A549 (cell line): Measurements from ENCODE around the gene TOMM40L. TPM values are rescaled to one million over a fixed set of nuclear protein-coding genes. Genes with fewer than 3 reads are reported as not detected.

Experiments used
- ATAC-seq, 2 experiments: fragments of 200-7000 bp in 1 of 2; fragments of >200 bp in 1 of 2; cut with Nextera tagmentation in 1 of 2; cut with Tn5 transposase in 1 of 2; 3 replicates each; pipeline versions ENCODE4 v1.8.0 to v1.9.1; 2018 to 2020; ENCODE audit warnings: mild to moderate bottlenecking in 1 of 2, moderate library complexity in 1 of 2
- CTCF ChIA-PET: fragments of 300-600 bp; sonication (Branson Sonifier 250); formaldehyde crosslinking; extraction: SDS; loops from one replicate; lab custom pipeline; 2021; ENCODE audit warnings: antibody characterized with exemption, inconsistent platforms; lab: Yijun Ruan, JAX
- POLR2A ChIA-PET: fragments of 350-600 bp; formaldehyde crosslinking; extraction: SDS; loops from one replicate; lab custom pipeline; 2021; ENCODE audit warnings: antibody characterized with exemption, inconsistent platforms; lab: Yijun Ruan, JAX
- DNase-seq, 2 experiments: peaks; one replicate each; pipeline versions ENCODE4 v3.0.0 to v3.0.0-alpha.2; 2011 to 2016; ENCODE audit warnings: low read depth in 1 of 2, low spot score in 1 of 2
- FAIRE-seq: peaks from 2 replicates; lab custom pipeline; 2011; peaks lifted over from hg19 to GRCh38; lab: Jason Lieb, UNC
- H3K27ac ChIP-seq, 2 experiments: fragments of >200 bp; sonication (Bioruptor Twin); formaldehyde crosslinking; 3 replicates each; pipeline ENCODE4 v1.5.1; 2016 to 2017
- H3K4me1 ChIP-seq: fragments of >200 bp; sonication (Bioruptor Twin); formaldehyde crosslinking; 3 replicates; pipeline ENCODE4 v1.6.1; 2016
- H3K4me2 ChIP-seq: fragments of >200 bp; sonication (Bioruptor Twin); formaldehyde crosslinking; 3 replicates; pipeline ENCODE4 v1.6.1; 2016
- H3K4me3 ChIP-seq: fragments of >200 bp; sonication (Bioruptor Twin); formaldehyde crosslinking; 3 replicates; pipeline ENCODE4 v1.5.1; 2016
- H3K9me3 ChIP-seq: fragments of >200 bp; sonication (Bioruptor Twin); formaldehyde crosslinking; 3 replicates; pipeline ENCODE4 v1.6.1; 2016
- CEBPB ChIP-seq, 2 experiments: fragments of >200 bp in 1 of 2; sonication (Bioruptor Twin) in 1 of 2; formaldehyde crosslinking in 1 of 2; IDR thresholded peaks; 2 replicates each; pipeline ENCODE4 v1.6.1; 2012 to 2016
- CHD2 ChIP-seq: fragments of 150-350 bp; IDR thresholded peaks from 2 replicates; pipeline ENCODE4 v1.6.1; 2014; ENCODE audit warnings: low read length; ENCODE audit not compliant: partially characterized antibody
- CHD4 ChIP-seq: fragments of 200-600 bp; sonication (generic); IDR thresholded peaks from 2 replicates; pipeline ENCODE4 v1.6.1; 2016; ENCODE audit warnings: antibody characterized with exemption, mild to moderate bottlenecking, borderline replicate concordance
- EHF ChIP-seq: fragments of 250-450 bp; sonication (Bioruptor Pico); IDR thresholded peaks from 2 replicates; pipeline ENCODE4 v1.5.0; 2020; ENCODE audit warnings: mild to moderate bottlenecking
- EHMT2 ChIP-seq: fragments of 200-600 bp; sonication (generic); IDR thresholded peaks from 2 replicates; pipeline ENCODE4 v1.6.1; 2016; ENCODE audit warnings: antibody characterized with exemption, low read depth, mild to moderate bottlenecking, moderate library complexity
- EP300 ChIP-seq, 2 experiments: fragments of >200 bp; sonication (Bioruptor Twin); formaldehyde crosslinking; IDR thresholded peaks; 2 replicates in 1 of 2; 3 replicates in 1 of 2; pipeline ENCODE4 v1.6.1; 2016 to 2017
- FOSB ChIP-seq: fragments of 250-450 bp; sonication (Bioruptor Pico); IDR thresholded peaks from 2 replicates; pipeline ENCODE4 v1.5.0; 2020; ENCODE audit warnings: mild to moderate bottlenecking, moderate library complexity
- FOXS1 ChIP-seq: fragments of 250-450 bp; sonication (Bioruptor Pico); IDR thresholded peaks from 2 replicates; pipeline ENCODE4 v1.5.0; 2020; ENCODE audit warnings: mild to moderate bottlenecking, moderate library complexity
- HDAC2 ChIP-seq: fragments of 200-600 bp; sonication (generic); IDR thresholded peaks from 2 replicates; pipeline ENCODE4 v1.6.1; 2016
- HOXB5 ChIP-seq: fragments of 250-450 bp; sonication (Bioruptor Pico); IDR thresholded peaks from 2 replicates; pipeline ENCODE4 v1.5.0; 2020; ENCODE audit warnings: mild to moderate bottlenecking, moderate library complexity
- JUN ChIP-seq, 2 experiments: fragments of >200 bp; sonication (Bioruptor Twin); formaldehyde crosslinking; IDR thresholded peaks; 2 replicates in 1 of 2; 3 replicates in 1 of 2; pipeline ENCODE4 v1.6.1; 2016 to 2017
- JUNB ChIP-seq: fragments of >200 bp; sonication (Bioruptor Twin); formaldehyde crosslinking; IDR thresholded peaks from 2 replicates; pipeline ENCODE4 v1.6.1; 2016
- KDM5A ChIP-seq: fragments of 200-600 bp; sonication (generic); IDR thresholded peaks from 2 replicates; pipeline ENCODE4 v1.6.1; 2016; ENCODE audit warnings: antibody characterized with exemption, mild to moderate bottlenecking
- MAX ChIP-seq: IDR thresholded peaks from 2 replicates; pipeline ENCODE4 v1.6.1; 2012
- MAZ ChIP-seq: fragments of 150-350 bp; IDR thresholded peaks from 2 replicates; pipeline ENCODE4 v1.6.1; 2014; ENCODE audit warnings: antibody characterized with exemption, low read depth, low read length, borderline replicate concordance
- NPAS2 ChIP-seq: fragments of 250-450 bp; sonication (Bioruptor Pico); IDR thresholded peaks from 2 replicates; pipeline ENCODE4 v1.8.0; 2022; ENCODE audit warnings: mild to moderate bottlenecking, moderate library complexity, borderline replicate concordance
- PBX3 ChIP-seq: IDR thresholded peaks from 2 replicates; pipeline ENCODE4 v1.6.1; 2012
- PHF8 ChIP-seq: fragments of 200-600 bp; sonication (generic); IDR thresholded peaks from 2 replicates; pipeline ENCODE4 v1.6.1; 2016; ENCODE audit warnings: low read depth, mild to moderate bottlenecking, antibody characterized with exemption, moderate library complexity, borderline replicate concordance
- POLR2AphosphoS2 ChIP-seq: conservative IDR thresholded peaks from 2 replicates; pipeline ENCODE4 v1.6.1; 2012; ENCODE audit warnings: low read length, improper control_type of control experiment, inconsistent platforms
- SREBF2 ChIP-seq: fragments of 450-650 bp; IDR thresholded peaks from 2 replicates; pipeline ENCODE4 v1.6.1; 2014; ENCODE audit warnings: mild to moderate bottlenecking, moderate library complexity
- USF2 ChIP-seq: fragments of 450-650 bp; IDR thresholded peaks from 2 replicates; pipeline ENCODE4 v1.6.1; 2014; ENCODE audit warnings: antibody characterized with exemption
- ZC3H11A ChIP-seq: fragments of 450-650 bp; IDR thresholded peaks from 2 replicates; pipeline ENCODE4 v1.6.1; 2014; ENCODE audit warnings: antibody characterized with exemption, mild to moderate bottlenecking
- WGBS: methylation state at CpG from one replicate; pipeline ENCODE4 v1.1.6; 2017; ENCODE audit errors: missing lambda C conversion rate; 5-methylcytosine and 5-hydroxymethylcytosine counted together
- polyA plus RNA-seq, 4 experiments: library from polyadenylated mRNA; depleted of rRNA in 3 of 4; stranded (reverse); fragments of >200 nt; fragmentation: RNase III in 1 of 4; extraction: RNeasy Plus Mini Kit Qiagen cat#74134 plus additional on column Dnase treatment in 1 of 4; gene quantifications; 2 replicates in 3 of 4; 3 replicates in 1 of 4; pipeline ENCODE4 v1.2.3, GENCODE V29; 2011 to 2017
- TF ChIP-seq, protein P1 (sequence below): fragments of >200 bp; sonication (Bioruptor Twin); formaldehyde crosslinking; IDR thresholded peaks from 3 replicates; pipeline ENCODE4 v1.5.1; 2016
- TF ChIP-seq, protein P2 (sequence below): fragments of 250-450 bp; sonication (Bioruptor Pico); IDR thresholded peaks from 2 replicates; pipeline ENCODE4 v1.5.0; 2021; ENCODE audit warnings: mild to moderate bottlenecking, moderate library complexity, borderline replicate concordance
- TF ChIP-seq, protein P3 (sequence below): fragments of >200 bp; sonication (Bioruptor Twin); formaldehyde crosslinking; IDR thresholded peaks from 3 replicates; pipeline ENCODE4 v1.6.1; 2016
- TF ChIP-seq, protein P4 (sequence below): IDR thresholded peaks from 2 replicates; pipeline ENCODE4 v1.6.1; 2012; ENCODE audit warnings: low read depth, borderline replicate concordance

The TOMM40L gene
- polyA plus RNA-seq, 2 of the 4 experiments (the other 2 are of a cell fraction): 6.3 to 10.2 TPM

- FAIRE-seq (no peak), ATAC-seq (peak; percentile 27 to 41; a peak in 4 of 6 replicates), DNase-seq (no peak)
- Histone ChIP-seq H3K27ac (peak overlapping the region; percentile 83 to 91), H3K9me3 (no peaks in the 10 kb centered on the region), H3K4me3 (peak overlapping the region; percentile 63), H3K4me2 (peak overlapping the region; percentile 93), H3K4me1 (peaks cover 11% of the 10 kb centered on the region; the same call in 2 of the 3 replicates)
- ChIA-PET POLR2A (interaction anchor here (0.8 to 2.2 kb wide), 6 partner anchors 10 to 49 kb away, joined by 3 to 25 read pairs (median 4); partner anchors contain the start of genes DEDD, PPOX, TOMM40L and UFC1), CTCF (interaction anchor here (0.6 to 2.2 kb wide), 7 partner anchors 9 to 206 kb away, joined by 3 to 16 read pairs (median 4); partner anchors contain the start of gene PPOX)
- WGBS: 27% methylated on average over 12 of the region's 17 CpGs
- TF ChIP-seq EHMT2: no peak
- no peak for TF ChIP-seq FOSB (CRISPR knock-in tag)
- TF ChIP-seq JUN (IDR thresholded peaks at IDR 0.05): no peak
- no peak for TF ChIP-seq USF2
- TF ChIP-seq, protein P1, sequence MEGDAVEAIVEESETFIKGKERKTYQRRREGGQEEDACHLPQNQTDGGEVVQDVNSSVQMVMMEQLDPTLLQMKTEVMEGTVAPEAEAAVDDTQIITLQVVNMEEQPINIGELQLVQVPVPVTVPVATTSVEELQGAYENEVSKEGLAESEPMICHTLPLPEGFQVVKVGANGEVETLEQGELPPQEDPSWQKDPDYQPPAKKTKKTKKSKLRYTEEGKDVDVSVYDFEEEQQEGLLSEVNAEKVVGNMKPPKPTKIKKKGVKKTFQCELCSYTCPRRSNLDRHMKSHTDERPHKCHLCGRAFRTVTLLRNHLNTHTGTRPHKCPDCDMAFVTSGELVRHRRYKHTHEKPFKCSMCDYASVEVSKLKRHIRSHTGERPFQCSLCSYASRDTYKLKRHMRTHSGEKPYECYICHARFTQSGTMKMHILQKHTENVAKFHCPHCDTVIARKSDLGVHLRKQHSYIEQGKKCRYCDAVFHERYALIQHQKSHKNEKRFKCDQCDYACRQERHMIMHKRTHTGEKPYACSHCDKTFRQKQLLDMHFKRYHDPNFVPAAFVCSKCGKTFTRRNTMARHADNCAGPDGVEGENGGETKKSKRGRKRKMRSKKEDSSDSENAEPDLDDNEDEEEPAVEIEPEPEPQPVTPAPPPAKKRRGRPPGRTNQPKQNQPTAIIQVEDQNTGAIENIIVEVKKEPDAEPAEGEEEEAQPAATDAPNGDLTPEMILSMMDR: no peak
- TF ChIP-seq CHD2: no peak
- no peak for TF ChIP-seq SREBF2
- no peak for TF ChIP-seq CEBPB (IDR thresholded peaks at IDR 0.05)
- no peak for TF ChIP-seq POLR2AphosphoS2
- TF ChIP-seq FOXS1: no peak
- no peak for TF ChIP-seq ZC3H11A
- TF ChIP-seq EP300 (IDR thresholded peaks at IDR 0.05): no peak
- TF ChIP-seq PBX3: no peak
These were observed 49.3 kb upstream of the TOMM40L start for GRCh38 chr1:161176468-161177111.

DNA sequence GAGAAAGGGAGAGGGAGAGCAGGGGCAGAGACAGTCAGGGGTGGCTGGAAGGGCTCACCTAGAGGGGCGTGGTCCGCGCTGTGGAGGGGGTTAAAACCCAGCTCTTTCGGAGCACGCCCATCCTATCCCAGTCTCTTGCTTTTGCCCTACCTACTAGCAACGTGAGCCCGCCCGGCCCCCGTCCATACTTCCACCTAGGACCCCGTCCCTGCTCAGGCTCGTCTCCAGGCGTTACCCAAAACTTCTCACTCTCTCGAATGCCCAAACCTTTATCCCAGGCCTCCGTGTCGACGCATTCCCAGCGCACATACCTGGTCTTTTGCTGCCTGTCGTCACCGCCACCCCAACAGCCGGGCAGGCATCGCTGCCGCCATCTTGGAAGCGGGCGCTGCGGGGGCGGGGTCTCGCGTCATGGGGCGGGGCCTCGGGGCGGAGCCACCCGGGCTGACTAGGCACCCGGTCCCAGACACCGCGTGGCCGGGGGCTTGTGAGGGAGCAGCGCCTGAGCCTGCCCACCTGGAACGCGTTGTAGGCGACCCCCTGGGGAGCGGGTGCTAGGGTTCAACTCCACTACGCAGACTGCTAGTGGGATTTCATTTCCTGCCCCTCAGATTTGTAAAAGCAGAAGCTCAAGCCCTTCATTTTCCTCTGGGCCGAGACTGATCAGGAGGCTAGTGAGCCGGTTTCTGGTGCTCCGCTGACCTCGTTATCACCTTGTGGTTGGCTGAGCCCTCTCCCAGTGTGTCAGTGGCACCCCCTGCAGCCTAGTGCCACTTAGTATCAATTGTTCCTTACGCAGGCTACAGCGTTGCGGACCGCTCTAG lies 48.5 kb upstream of the TOMM40L start, which contains the start of gene B4GALT3:
Gene B4GALT3 (minus strand): TSS at position 396 of the 824 bp plus-strand sequence. CDS start 1,447 bp downstream, outside the sequence.
- WGBS: 15% methylated on average over 29 of the region's 50 CpGs
- ATAC-seq: peak; percentile 91 to 96
- peak; percentile 81 to 93 for DNase-seq
- TF ChIP-seq, protein P2, sequence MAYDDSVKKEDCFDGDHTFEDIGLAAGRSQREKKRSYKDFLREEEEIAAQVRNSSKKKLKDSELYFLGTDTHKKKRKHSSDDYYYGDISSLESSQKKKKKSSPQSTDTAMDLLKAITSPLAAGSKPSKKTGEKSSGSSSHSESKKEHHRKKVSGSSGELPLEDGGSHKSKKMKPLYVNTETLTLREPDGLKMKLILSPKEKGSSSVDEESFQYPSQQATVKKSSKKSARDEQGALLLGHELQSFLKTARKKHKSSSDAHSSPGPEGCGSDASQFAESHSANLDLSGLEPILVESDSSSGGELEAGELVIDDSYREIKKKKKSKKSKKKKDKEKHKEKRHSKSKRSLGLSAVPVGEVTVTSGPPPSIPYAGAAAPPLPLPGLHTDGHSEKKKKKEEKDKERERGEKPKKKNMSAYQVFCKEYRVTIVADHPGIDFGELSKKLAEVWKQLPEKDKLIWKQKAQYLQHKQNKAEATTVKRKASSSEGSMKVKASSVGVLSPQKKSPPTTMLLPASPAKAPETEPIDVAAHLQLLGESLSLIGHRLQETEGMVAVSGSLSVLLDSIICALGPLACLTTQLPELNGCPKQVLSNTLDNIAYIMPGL (CRISPR knock-in tag): no peak
- TF ChIP-seq JUNB: no peak
- 0 out of 2 replicates have a peak, but pooled peaks have one; percentile 40 for TF ChIP-seq EHF (CRISPR knock-in tag)
- TF ChIP-seq PHF8: peak; percentile 87
- TF ChIP-seq, protein P3, sequence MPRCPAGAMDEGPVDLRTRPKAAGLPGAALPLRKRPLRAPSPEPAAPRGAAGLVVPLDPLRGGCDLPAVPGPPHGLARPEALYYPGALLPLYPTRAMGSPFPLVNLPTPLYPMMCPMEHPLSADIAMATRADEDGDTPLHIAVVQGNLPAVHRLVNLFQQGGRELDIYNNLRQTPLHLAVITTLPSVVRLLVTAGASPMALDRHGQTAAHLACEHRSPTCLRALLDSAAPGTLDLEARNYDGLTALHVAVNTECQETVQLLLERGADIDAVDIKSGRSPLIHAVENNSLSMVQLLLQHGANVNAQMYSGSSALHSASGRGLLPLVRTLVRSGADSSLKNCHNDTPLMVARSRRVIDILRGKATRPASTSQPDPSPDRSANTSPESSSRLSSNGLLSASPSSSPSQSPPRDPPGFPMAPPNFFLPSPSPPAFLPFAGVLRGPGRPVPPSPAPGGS: peak; percentile 74; the same call in 2 of the 3 replicates
- TF ChIP-seq FOSB (CRISPR knock-in tag): no peak
- TF ChIP-seq KDM5A: 0 out of 2 replicates have a peak, but pooled peaks have one; percentile 44
- 0 out of 2 replicates have a peak, but pooled peaks have one; percentile 46 for TF ChIP-seq HOXB5 (CRISPR knock-in tag)
- TF ChIP-seq CHD4: no peak
- no peak for TF ChIP-seq NPAS2 (CRISPR knock-in tag)
- peak; percentile 97 for TF ChIP-seq MAX
- TF ChIP-seq MAZ: no peak
- peak; percentile 72 to 81; a peak in 4 of 5 replicates for TF ChIP-seq JUN (IDR thresholded peaks at IDR 0.05)
- TF ChIP-seq POLR2AphosphoS2: no peak
- TF ChIP-seq, protein P4, sequence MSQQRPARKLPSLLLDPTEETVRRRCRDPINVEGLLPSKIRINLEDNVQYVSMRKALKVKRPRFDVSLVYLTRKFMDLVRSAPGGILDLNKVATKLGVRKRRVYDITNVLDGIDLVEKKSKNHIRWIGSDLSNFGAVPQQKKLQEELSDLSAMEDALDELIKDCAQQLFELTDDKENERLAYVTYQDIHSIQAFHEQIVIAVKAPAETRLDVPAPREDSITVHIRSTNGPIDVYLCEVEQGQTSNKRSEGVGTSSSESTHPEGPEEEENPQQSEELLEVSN: peak; percentile 82
- no peak for TF ChIP-seq EHMT2
- no peak for TF ChIP-seq EP300 (IDR thresholded peaks at IDR 0.05)
- no peak for TF ChIP-seq HDAC2

More for the DNA sequence above, 48.5 kb upstream of the TOMM40L start, which contains the start of gene B4GALT3:
- POLR2A ChIA-PET: interaction anchor here (0.8 to 2.2 kb wide), 6 partner anchors 10 to 48 kb away, joined by 3 to 25 read pairs (median 4); partner anchors contain the start of genes DEDD, PPOX, TOMM40L and UFC1
- no peak for FAIRE-seq
- CTCF ChIA-PET: interaction anchor here (0.6 to 2.1 kb wide), 4 partner anchors 14 to 205 kb away, joined by 3 to 6 read pairs (median 4); no protein-coding TSS in a partner anchor
- peaks cover 16% of the 10 kb centered on the region for H3K4me1 ChIP-seq
- peak within 1 kb of the TSS; percentile 83 to 91 for H3K27ac ChIP-seq
- no peaks in the 10 kb centered on the region for H3K9me3 ChIP-seq
- H3K4me3 ChIP-seq: peak within 1 kb of the TSS; percentile 63
- peak within 1 kb of the TSS; percentile 93 for H3K4me2 ChIP-seq
